ENCODE data around the gene EFCAB11. TPM values are rescaled to one million over a fixed set of nuclear protein-coding genes. Genes with fewer than 3 reads are reported as not detected.

EFCAB11 gene
- total RNA-seq, 1 experiment from 2014 or later = 18.1 TPM

- BruUV-seq (replicated peaks) = no TSS peak
- ATAC-seq (no peak), DNase-seq (ENCODE audit: low read depth, low spot score) (no peak)
- Histone ChIP-seq H2AFZ (ENCODE audit: low read depth, low read length, poor library complexity, severe bottlenecking) (no peak overlapping the region), H3K27me3 (ENCODE audit: insufficient read depth, low read length) (no peaks in the 10 kb centered on the region), H3K36me3 (ENCODE audit: control insufficient read depth in 1 of 2, insufficient read depth in 2 of 2, low read length in 2 of 2) (no peaks in the 10 kb centered on the region), H4K20me1 (ENCODE audit: insufficient read depth) (no peaks in the 10 kb centered on the region), H3K4me1 (ENCODE audit: control insufficient read depth in 1 of 2, insufficient read depth in 2 of 2, low read length in 2 of 2) (no peaks in the 10 kb centered on the region), H3K4me3 (replicated peaks in 1 of 2; ENCODE audit: low read depth in 1 of 2, low read length in 2 of 2) (no peak overlapping the region), H3K79me2 (ENCODE audit: insufficient read depth, low read length) (no peaks in the 10 kb centered on the region), H3K9ac (ENCODE audit: low read length) (no peak overlapping the region), H3K27ac (ENCODE audit: low read depth, low read length) (no peak overlapping the region), H3K9me2 (ENCODE audit: insufficient read depth) (no peaks in the 10 kb centered on the region), H3K4me2 (ENCODE audit: low read length) (no peak overlapping the region), H3K9me3 (ENCODE audit: control insufficient read depth in 1 of 2, insufficient read depth in 1 of 2, low read depth in 1 of 2, low read length in 2 of 2) (no peaks in the 10 kb centered on the region)
- TF ChIP-seq FOSL1 (IDR thresholded peaks at IDR 0.05; ENCODE audit: low read depth) = no peak
- TF ChIP-seq ZNF274 (IDR thresholded peaks at IDR 0.05; ENCODE audit: low read depth, low read length) = no peak
- no peak for TF ChIP-seq SRF (IDR thresholded peaks at IDR 0.05; ENCODE audit: low read depth)
- TF ChIP-seq EZH2 (IDR thresholded peaks at IDR 0.05) = no peak
- no peak for TF ChIP-seq RAD21 (IDR thresholded peaks at IDR 0.05; ENCODE audit: low read depth)
- TF ChIP-seq POLR2AphosphoS5 (IDR thresholded peaks at IDR 0.05; ENCODE audit: low read depth, low read length) = no peak
- intact Hi-C loops (cut with micrococcal nuclease) = loop anchor here (2.0 to 5.0 kb wide), 2 partner anchors 724 to 874 kb away; no protein-coding TSS in a partner anchor
- RAD21 ChIA-PET (ENCODE audit: low non-redundant PET in 1 of 2, low total read pairs in 2 of 2, uncharacterized antibody in 2 of 2, unreplicated experiment in 2 of 2) = no interaction called here
- CTCF ChIA-PET = interaction anchor here (1.4 kb wide), 1 partner anchor 860 kb away, joined by 3 read pairs; no protein-coding TSS in a partner anchor
- POLR2A ChIA-PET = no interaction called here
Observed at GRCh38 chr14:89900802-89901201, 53.7 kb downstream of the EFCAB11 start.

GRCh38 chr14:89899917-89900663 is 54.4 kb downstream of the EFCAB11 start:
- ChIA-PET RAD21 (ENCODE audit: low non-redundant PET in 1 of 2, low total read pairs in 2 of 2, uncharacterized antibody in 2 of 2, unreplicated experiment in 2 of 2) (no interaction called here), CTCF (interaction anchor here (1.4 kb wide), 1 partner anchor 859 kb away, joined by 3 read pairs; no protein-coding TSS in a partner anchor), POLR2A (no interaction called here)
- intact Hi-C loops (cut with micrococcal nuclease) = loop anchor here (1.0 to 10.0 kb wide), 4 partner anchors 723 to 1955 kb away; no protein-coding TSS in a partner anchor
- no peak overlapping the region for H3K4me2 ChIP-seq (ENCODE audit: low read length)
- H3K79me2 ChIP-seq (ENCODE audit: insufficient read depth, low read length) = no peaks in the 10 kb centered on the region
- H3K27ac ChIP-seq (ENCODE audit: low read depth, low read length) = no peak overlapping the region
- ATAC-seq = peak; percentile 85
- no TSS peak for BruUV-seq (replicated peaks)
- no peaks in the 10 kb centered on the region for H4K20me1 ChIP-seq (ENCODE audit: insufficient read depth)
- no peaks in the 10 kb centered on the region for H3K9me2 ChIP-seq (ENCODE audit: insufficient read depth)
- no peak overlapping the region for H2AFZ ChIP-seq (ENCODE audit: low read depth, low read length, poor library complexity, severe bottlenecking)
- no peak overlapping the region for H3K4me3 ChIP-seq (replicated peaks in 1 of 2; ENCODE audit: low read depth in 1 of 2, low read length in 2 of 2)
- H3K27me3 ChIP-seq (ENCODE audit: insufficient read depth, low read length) = no peaks in the 10 kb centered on the region
- no peaks in the 10 kb centered on the region for H3K36me3 ChIP-seq (ENCODE audit: control insufficient read depth in 1 of 2, insufficient read depth in 2 of 2, low read length in 2 of 2)
- peak; percentile 13 for DNase-seq (ENCODE audit: low read depth, low spot score)
- peak; percentile 40 to 73 (median 56); a peak in 4 of 6 replicates for TF ChIP-seq CTCF (IDR thresholded peaks at IDR 0.05 in 2 of 3, conservative IDR thresholded peaks at IDR 0.05 in 1 of 3; ENCODE audit: borderline replicate concordance in 1 of 3, insufficient read depth in 1 of 3, low read depth in 2 of 3, low read length in 2 of 3)
- TF ChIP-seq SIN3A (IDR thresholded peaks at IDR 0.05; ENCODE audit: low read depth) = no peak
- peak; percentile 61 for TF ChIP-seq RAD21 (IDR thresholded peaks at IDR 0.05; ENCODE audit: low read depth)
- H3K4me1 ChIP-seq (ENCODE audit: control insufficient read depth in 1 of 2, insufficient read depth in 2 of 2, low read length in 2 of 2) = no peaks in the 10 kb centered on the region
- H3K9ac ChIP-seq (ENCODE audit: low read length) = no peak overlapping the region
- no peaks in the 10 kb centered on the region for H3K9me3 ChIP-seq (ENCODE audit: control insufficient read depth in 1 of 2, insufficient read depth in 1 of 2, low read depth in 1 of 2, low read length in 2 of 2)
